Esophagus squamous epithelium (tissue), 5 donors: Measurements from ENCODE around the gene PSPN. TPM values are rescaled to one million over a fixed set of nuclear protein-coding genes. Genes with fewer than 3 reads are reported as not detected.

Source experiments
- DNase-seq: peaks from one replicate; lab custom pipeline; 2025; lab: John Stamatoyannopoulos, UW
- H3K27ac ChIP-seq, 4 donors: fragments of 200-600 bp; sonication (generic); one replicate each; pipeline ENCODE4 v1.5.1; 2016 to 2019; ENCODE audit warnings: mild to moderate bottlenecking in 1 of 4
- H3K27me3 ChIP-seq, 4 donors: fragments of 200-600 bp; sonication (generic); 1 replicate in 3 of 4; 2 replicates in 1 of 4; pipeline versions ENCODE4 v1.5.1 to v1.6.0; 2017 to 2021; ENCODE audit warnings: antibody characterized with exemption in 1 of 4
- H3K36me3 ChIP-seq, 3 donors: fragments of 200-600 bp; sonication (generic); one replicate each; pipeline ENCODE4 v1.5.1; 2016 to 2019
- H3K4me1 ChIP-seq, 3 donors: fragments of 200-600 bp; sonication (generic); one replicate each; pipeline ENCODE4 v1.5.1; 2017 to 2019
- H3K4me3 ChIP-seq, 4 donors: fragments of 200-600 bp; sonication (generic); 1 replicate in 3 of 4; 2 replicates in 1 of 4; pipeline ENCODE4 v1.5.1; 2016 to 2019; ENCODE audit warnings: mild to moderate bottlenecking in 2 of 4, moderate library complexity in 1 of 4
- H3K9me3 ChIP-seq, 3 donors: fragments of 200-600 bp; sonication (generic); one replicate each; pipeline ENCODE4 v1.5.1; 2016 to 2019
- POLR2A ChIP-seq, 4 donors: fragments of 450-650 bp; IDR thresholded peaks; one replicate each; pipeline ENCODE4 v1.6.1; 2017; ENCODE audit warnings: antibody characterized with exemption in 4 of 4, mild to moderate bottlenecking in 4 of 4, moderate library complexity in 3 of 4
- WGBS, 2 donors: methylation state at CpG; one replicate each; pipeline ENCODE4 v1.1.5; 2018; 5-methylcytosine and 5-hydroxymethylcytosine counted together
- intact Hi-C: fragments of 100-400 bp; cut with DNase I; formaldehyde crosslinking; loops from one replicate; pipeline ENCODE4 v1.15.0; 2022
- total RNA-seq, 4 donors: library from RNA; depleted of rRNA; stranded (reverse); fragments of >200 nt; gene quantifications; one replicate each; pipeline ENCODE4 v1.1.0, GENCODE V29; 2016
- TF ChIP-seq, protein P1 (sequence below), 6 experiments: fragments of 450-650 bp in 4 of 6; fragments of 200-600 bp in 2 of 6; sonication (generic) in 2 of 6; IDR thresholded peaks; one replicate each; pipeline ENCODE4 v1.5.1; 2016 to 2019; ENCODE audit warnings: antibody characterized with exemption in 6 of 6, mild to moderate bottlenecking in 4 of 6, moderate library complexity in 4 of 6
- donor health status: DM: yes; HTN: yes; CAD: no.

The PSPN gene
- total RNA-seq, 4 donors from 2014 or later, result 0.76 to 1.3 (median 1.0) TPM

DNA sequence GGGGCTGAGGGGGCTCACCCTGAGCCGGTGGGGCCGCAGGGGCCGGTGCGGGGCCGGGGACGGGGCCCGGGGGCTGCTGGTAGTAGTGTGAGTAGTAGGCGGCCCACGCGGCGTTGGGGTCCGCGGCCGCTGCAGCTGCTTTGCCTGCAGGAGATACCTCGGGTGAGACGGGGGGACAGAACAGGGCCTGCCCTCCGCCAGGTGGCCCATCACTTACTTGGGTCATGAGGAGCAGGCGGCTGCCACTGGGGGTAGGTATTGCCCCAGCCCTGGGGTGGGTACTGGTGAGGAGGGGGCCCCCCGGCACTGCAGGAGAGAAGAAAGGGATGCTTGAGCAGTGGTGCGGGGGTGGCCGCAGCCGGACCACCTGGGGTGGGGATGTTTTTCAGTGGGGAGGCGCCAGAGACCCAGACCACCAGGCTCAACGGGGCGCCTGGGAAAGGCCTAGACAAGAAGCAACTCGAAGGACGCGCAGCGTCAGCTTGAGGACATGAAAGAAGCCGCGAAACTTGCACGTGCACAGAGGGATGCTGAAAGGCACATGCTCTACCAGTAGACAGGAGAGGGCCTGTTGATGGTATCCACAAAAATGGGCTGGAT is 40.0 kb upstream of the PSPN start:
- peaks cover 0 to 9% (median 0%) of the 10 kb centered on the region in 3 donors for H3K4me1 ChIP-seq
- H3K36me3 ChIP-seq, result peaks cover 63 to 76% (median 65%) of the 10 kb centered on the region in 3 donors
- H3K4me3 ChIP-seq, result no peak overlapping the region
- TF ChIP-seq, protein P1, sequence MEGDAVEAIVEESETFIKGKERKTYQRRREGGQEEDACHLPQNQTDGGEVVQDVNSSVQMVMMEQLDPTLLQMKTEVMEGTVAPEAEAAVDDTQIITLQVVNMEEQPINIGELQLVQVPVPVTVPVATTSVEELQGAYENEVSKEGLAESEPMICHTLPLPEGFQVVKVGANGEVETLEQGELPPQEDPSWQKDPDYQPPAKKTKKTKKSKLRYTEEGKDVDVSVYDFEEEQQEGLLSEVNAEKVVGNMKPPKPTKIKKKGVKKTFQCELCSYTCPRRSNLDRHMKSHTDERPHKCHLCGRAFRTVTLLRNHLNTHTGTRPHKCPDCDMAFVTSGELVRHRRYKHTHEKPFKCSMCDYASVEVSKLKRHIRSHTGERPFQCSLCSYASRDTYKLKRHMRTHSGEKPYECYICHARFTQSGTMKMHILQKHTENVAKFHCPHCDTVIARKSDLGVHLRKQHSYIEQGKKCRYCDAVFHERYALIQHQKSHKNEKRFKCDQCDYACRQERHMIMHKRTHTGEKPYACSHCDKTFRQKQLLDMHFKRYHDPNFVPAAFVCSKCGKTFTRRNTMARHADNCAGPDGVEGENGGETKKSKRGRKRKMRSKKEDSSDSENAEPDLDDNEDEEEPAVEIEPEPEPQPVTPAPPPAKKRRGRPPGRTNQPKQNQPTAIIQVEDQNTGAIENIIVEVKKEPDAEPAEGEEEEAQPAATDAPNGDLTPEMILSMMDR (IDR thresholded peaks at IDR 0.05), result no peak
- TF ChIP-seq POLR2A (IDR thresholded peaks at IDR 0.05), result no peak
- DNase-seq, result no peak
- no peaks in the 10 kb centered on the region for H3K9me3 ChIP-seq
- H3K27ac ChIP-seq, result no peak overlapping the region
- intact Hi-C loops, result no loop called here
- 89 to 95% methylated on average over 14 to 23 of the region's 32 CpGs for WGBS, 2 donors
- H3K27me3 ChIP-seq, result no peaks in the 10 kb centered on the region

DNA sequence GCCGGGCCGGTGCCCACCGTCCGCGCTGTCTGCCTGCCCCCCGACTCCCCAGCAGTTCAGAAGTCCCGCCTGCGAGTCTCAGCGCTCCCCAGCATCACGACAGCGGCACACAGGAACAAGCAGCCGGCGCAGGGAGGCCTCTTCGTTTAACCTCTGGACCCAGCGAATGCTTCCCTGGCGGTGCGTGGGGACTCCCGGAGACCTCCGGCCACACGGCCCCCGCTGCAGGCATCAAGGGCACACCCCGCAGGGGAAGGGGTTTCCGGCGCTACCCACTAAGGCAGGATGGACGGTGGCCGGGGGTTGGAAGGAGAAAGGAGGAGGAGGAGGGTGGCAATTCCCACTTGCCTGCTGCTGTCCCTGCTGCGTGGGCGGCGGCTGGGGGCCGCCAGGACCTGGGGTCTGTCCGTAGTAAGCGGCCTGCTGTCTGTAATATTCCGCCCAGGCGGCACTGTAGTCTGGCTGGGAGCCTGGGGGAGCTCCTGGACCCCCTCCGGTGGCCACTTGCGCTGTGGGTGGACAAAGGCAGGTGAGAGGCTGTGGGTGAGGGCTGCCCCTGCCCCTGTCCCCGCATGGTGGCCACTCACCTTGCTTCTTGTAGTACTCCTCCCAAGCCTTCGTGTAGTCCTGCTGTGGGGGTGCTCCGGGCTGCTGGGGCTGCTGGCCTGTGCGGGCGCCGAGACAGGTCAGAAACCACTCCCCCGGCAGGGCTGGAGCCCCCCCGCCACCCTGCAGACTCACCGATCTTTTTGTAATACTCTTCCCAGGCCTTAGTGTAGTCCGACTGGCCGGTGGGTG is 39.3 kb upstream of the PSPN start:
- H3K4me1 ChIP-seq, result peaks cover 0 to 6% (median 0%) of the 10 kb centered on the region in 3 donors
- no peak overlapping the region for H3K4me3 ChIP-seq
- no peak for DNase-seq
- peaks cover 60 to 69% (median 60%) of the 10 kb centered on the region in 3 donors for H3K36me3 ChIP-seq
- no peak for TF ChIP-seq POLR2A (IDR thresholded peaks at IDR 0.05)
- TF ChIP-seq, protein P1 (IDR thresholded peaks at IDR 0.05), result no peak
- WGBS, 2 donors, result 93 to 96% methylated on average over 12 to 21 of the region's 47 CpGs
- intact Hi-C loops, result no loop called here
- no peaks in the 10 kb centered on the region for H3K9me3 ChIP-seq
- H3K27me3 ChIP-seq, result no peaks in the 10 kb centered on the region
- H3K27ac ChIP-seq, result no peak overlapping the region

GRCh38 chr19:6413721-6414643 is 38.2 kb upstream of the PSPN start:
- Histone ChIP-seq H3K27me3 (no peaks in the 10 kb centered on the region), H3K27ac (peak overlapping the region in 1 of 4 donors; percentile 3), H3K4me3 (no peak overlapping the region), H3K36me3 (peaks cover 49 to 59% (median 50%) of the 10 kb centered on the region in 3 donors), H3K4me1 (peaks cover 0 to 5% (median 0%) of the 10 kb centered on the region in 3 donors), H3K9me3 (no peaks in the 10 kb centered on the region)
- 72 to 73% methylated on average over 35 to 37 of the region's 42 CpGs for WGBS, 2 donors
- intact Hi-C loops, result no loop called here
- no peak for DNase-seq
- TF ChIP-seq POLR2A (IDR thresholded peaks at IDR 0.05), result no peak
- TF ChIP-seq, protein P1 (IDR thresholded peaks at IDR 0.05), result no peak

- Histone ChIP-seq H3K4me1 (peaks cover 0 to 5% (median 0%) of the 10 kb centered on the region in 3 donors), H3K9me3 (no peaks in the 10 kb centered on the region), H3K27me3 (no peaks in the 10 kb centered on the region), H3K4me3 (no peak overlapping the region), H3K36me3 (peaks cover 43 to 52% (median 44%) of the 10 kb centered on the region in 3 donors), H3K27ac (peak overlapping the region in 1 of 4 donors; percentile 42)
- TF ChIP-seq, protein P1 (IDR thresholded peaks at IDR 0.05), result no peak
- TF ChIP-seq POLR2A (IDR thresholded peaks at IDR 0.05), result no peak
- intact Hi-C loops, result no loop called here
- 58 to 60% methylated on average over 8 to 10 of the region's 10 CpGs for WGBS, 2 donors
- no peak for DNase-seq
Observed at GRCh38 chr19:6413291-6413690, 37.6 kb upstream of the PSPN start.
